Measurements from ENCODE around the gene TMPRSS6. TPM values are rescaled to one million over a fixed set of nuclear protein-coding genes. Genes with fewer than 3 reads are reported as not detected.

The TMPRSS6 gene
- total and polyA plus RNA-seq, 2 of the 13 experiments (the other 11 are each of a cell fraction or from before 2014, with no cell fraction given): 4.2 to 4.8 TPM

DNA sequence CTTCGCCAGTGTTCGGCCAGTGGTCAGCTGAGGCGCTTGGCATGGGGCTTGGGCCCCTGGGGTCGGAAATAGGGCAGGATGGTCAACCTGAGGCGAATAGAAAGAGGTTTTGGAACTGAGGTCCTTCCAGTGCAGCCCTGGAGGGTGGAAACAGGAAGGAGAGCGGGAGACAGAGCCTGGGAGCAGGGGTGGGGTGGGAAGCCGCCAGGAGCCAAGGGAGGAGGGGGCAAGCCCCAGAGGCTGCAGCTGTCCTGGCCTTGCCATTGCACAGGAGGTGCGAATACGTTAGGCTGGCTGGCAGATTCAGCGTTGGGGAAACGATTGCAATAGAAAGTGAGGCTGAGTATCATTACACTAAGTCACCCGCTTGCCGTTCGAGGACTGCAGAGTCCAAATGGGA, 71.8 kb downstream of the TMPRSS6 start:
- H3K27ac ChIP-seq (ENCODE audit: extremely low read length, insufficient read depth, low read length): peak overlapping the region; percentile 11
- ATAC-seq (no peak), DNase-seq (ENCODE audit: low spot score) (no peak), FAIRE-seq (no peak)
- no peaks in the 10 kb centered on the region for H3K79me2 ChIP-seq (ENCODE audit: insufficient read depth, low read length)
- in situ Hi-C loops (cut with HindIII; ENCODE audit: extremely low pct_ligation_motif_present, low pct_unique_long_range_greater_than_20kb): no loop called here
- H3K4me3 ChIP-seq (replicated peaks in 1 of 3; ENCODE audit: insufficient read depth in 1 of 3, low read depth in 2 of 3, low read length in 3 of 3): no peak overlapping the region
- peaks cover 85% of the 10 kb centered on the region for H3K4me1 ChIP-seq (ENCODE audit: insufficient read depth, low read length)
- ChIA-PET CTCF (ENCODE audit: low intra/inter-chr PET ratio, low total read pairs) (no interaction called here), POLR2A (interaction anchor here (13.3 kb wide), 1 partner anchor 19 kb away, joined by 383 read pairs; the partner anchor contains the start of genes MPST and TST)
- H3K9me3 ChIP-seq (ENCODE audit: low read length): no peaks in the 10 kb centered on the region
- H4K20me1 ChIP-seq (ENCODE audit: insufficient read depth, low read length): no peaks in the 10 kb centered on the region
- H3K9ac ChIP-seq (ENCODE audit: insufficient read depth, low read depth, low read length): no peak overlapping the region
- H3K27me3 ChIP-seq (ENCODE audit: control insufficient read depth in 1 of 2, insufficient read depth in 2 of 2, low read length in 2 of 2): no peaks in the 10 kb centered on the region
- 85% methylated on average over 14 of the region's 14 CpGs for WGBS (ENCODE audit: low lambda C conversion rate)
- no peaks in the 10 kb centered on the region for H3K36me3 ChIP-seq (replicated peaks in 1 of 2; ENCODE audit: control insufficient read depth in 1 of 2, insufficient read depth in 2 of 2, low read length in 2 of 2)
- H3K4me2 ChIP-seq (ENCODE audit: low read depth, low read length): no peak overlapping the region
- BruUV-seq (replicated peaks): no TSS peak
- no peak overlapping the region for H2AFZ ChIP-seq (ENCODE audit: low read length)
- intact Hi-C loops (cut with micrococcal nuclease; ENCODE audit: unreplicated experiment): no loop called here
- TF ChIP-seq ZNF614 (CRISPR knock-in tag; IDR thresholded peaks at IDR 0.05; ENCODE audit: borderline replicate concordance): no peak
- no peak for TF ChIP-seq NFE2 (CRISPR knock-in tag; IDR thresholded peaks at IDR 0.05)
- TF ChIP-seq ZNF160 (CRISPR knock-in tag; IDR thresholded peaks at IDR 0.05): no peak
- no peak for TF ChIP-seq ZNF713 (CRISPR knock-in tag; IDR thresholded peaks at IDR 0.05)
- TF ChIP-seq, protein P1, sequence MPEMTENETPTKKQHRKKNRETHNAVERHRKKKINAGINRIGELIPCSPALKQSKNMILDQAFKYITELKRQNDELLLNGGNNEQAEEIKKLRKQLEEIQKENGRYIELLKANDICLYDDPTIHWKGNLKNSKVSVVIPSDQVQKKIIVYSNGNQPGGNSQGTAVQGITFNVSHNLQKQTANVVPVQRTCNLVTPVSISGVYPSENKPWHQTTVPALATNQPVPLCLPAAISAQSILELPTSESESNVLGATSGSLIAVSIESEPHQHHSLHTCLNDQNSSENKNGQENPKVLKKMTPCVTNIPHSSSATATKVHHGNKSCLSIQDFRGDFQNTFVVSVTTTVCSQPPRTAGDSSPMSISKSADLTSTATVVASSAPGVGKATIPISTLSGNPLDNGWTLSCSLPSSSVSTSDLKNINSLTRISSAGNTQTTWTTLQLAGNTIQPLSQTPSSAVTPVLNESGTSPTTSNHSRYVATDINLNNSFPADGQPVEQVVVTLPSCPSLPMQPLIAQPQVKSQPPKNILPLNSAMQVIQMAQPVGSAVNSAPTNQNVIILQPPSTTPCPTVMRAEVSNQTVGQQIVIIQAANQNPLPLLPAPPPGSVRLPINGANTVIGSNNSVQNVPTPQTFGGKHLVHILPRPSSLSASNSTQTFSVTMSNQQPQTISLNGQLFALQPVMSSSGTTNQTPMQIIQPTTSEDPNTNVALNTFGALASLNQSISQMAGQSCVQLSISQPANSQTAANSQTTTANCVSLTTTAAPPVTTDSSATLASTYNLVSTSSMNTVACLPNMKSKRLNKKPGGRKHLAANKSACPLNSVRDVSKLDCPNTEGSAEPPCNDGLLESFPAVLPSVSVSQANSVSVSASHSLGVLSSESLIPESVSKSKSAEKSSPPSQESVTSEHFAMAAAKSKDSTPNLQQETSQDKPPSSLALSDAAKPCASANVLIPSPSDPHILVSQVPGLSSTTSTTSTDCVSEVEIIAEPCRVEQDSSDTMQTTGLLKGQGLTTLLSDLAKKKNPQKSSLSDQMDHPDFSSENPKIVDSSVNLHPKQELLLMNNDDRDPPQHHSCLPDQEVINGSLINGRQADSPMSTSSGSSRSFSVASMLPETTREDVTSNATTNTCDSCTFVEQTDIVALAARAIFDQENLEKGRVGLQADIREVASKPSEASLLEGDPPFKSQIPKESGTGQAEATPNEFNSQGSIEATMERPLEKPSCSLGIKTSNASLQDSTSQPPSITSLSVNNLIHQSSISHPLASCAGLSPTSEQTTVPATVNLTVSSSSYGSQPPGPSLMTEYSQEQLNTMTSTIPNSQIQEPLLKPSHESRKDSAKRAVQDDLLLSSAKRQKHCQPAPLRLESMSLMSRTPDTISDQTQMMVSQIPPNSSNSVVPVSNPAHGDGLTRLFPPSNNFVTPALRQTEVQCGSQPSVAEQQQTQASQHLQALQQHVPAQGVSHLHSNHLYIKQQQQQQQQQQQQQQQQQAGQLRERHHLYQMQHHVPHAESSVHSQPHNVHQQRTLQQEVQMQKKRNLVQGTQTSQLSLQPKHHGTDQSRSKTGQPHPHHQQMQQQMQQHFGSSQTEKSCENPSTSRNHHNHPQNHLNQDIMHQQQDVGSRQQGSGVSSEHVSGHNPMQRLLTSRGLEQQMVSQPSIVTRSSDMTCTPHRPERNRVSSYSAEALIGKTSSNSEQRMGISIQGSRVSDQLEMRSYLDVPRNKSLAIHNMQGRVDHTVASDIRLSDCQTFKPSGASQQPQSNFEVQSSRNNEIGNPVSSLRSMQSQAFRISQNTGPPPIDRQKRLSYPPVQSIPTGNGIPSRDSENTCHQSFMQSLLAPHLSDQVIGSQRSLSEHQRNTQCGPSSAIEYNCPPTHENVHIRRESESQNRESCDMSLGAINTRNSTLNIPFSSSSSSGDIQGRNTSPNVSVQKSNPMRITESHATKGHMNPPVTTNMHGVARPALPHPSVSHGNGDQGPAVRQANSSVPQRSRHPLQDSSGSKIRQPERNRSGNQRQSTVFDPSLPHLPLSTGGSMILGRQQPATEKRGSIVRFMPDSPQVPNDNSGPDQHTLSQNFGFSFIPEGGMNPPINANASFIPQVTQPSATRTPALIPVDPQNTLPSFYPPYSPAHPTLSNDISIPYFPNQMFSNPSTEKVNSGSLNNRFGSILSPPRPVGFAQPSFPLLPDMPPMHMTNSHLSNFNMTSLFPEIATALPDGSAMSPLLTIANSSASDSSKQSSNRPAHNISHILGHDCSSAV (CRISPR knock-in tag; IDR thresholded peaks at IDR 0.05; ENCODE audit: borderline replicate concordance): no peak
- no peak for TF ChIP-seq ETV5 (CRISPR knock-in tag; IDR thresholded peaks at IDR 0.05; ENCODE audit: borderline replicate concordance)
- TF ChIP-seq, protein P2, sequence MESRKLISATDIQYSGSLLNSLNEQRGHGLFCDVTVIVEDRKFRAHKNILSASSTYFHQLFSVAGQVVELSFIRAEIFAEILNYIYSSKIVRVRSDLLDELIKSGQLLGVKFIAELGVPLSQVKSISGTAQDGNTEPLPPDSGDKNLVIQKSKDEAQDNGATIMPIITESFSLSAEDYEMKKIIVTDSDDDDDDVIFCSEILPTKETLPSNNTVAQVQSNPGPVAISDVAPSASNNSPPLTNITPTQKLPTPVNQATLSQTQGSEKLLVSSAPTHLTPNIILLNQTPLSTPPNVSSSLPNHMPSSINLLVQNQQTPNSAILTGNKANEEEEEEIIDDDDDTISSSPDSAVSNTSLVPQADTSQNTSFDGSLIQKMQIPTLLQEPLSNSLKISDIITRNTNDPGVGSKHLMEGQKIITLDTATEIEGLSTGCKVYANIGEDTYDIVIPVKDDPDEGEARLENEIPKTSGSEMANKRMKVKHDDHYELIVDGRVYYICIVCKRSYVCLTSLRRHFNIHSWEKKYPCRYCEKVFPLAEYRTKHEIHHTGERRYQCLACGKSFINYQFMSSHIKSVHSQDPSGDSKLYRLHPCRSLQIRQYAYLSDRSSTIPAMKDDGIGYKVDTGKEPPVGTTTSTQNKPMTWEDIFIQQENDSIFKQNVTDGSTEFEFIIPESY (CRISPR knock-in tag; IDR thresholded peaks at IDR 0.05): peak; percentile 64; the same call in 1 of the 2 replicates
- TF ChIP-seq RARG (CRISPR knock-in tag; IDR thresholded peaks at IDR 0.05; ENCODE audit: low read depth): no peak
- peak; percentile 90 for TF ChIP-seq ZBTB38 (CRISPR knock-in tag; IDR thresholded peaks at IDR 0.05)
- TF ChIP-seq SAP130 (CRISPR knock-in tag; IDR thresholded peaks at IDR 0.05; ENCODE audit: low read depth): no peak
- TF ChIP-seq SUZ12 (IDR thresholded peaks at IDR 0.05; ENCODE audit: low read depth, low read length): no peak
- TF ChIP-seq ZNF530 (CRISPR knock-in tag; IDR thresholded peaks at IDR 0.05; ENCODE audit: low read depth): no peak
- TF ChIP-seq, protein P3, sequence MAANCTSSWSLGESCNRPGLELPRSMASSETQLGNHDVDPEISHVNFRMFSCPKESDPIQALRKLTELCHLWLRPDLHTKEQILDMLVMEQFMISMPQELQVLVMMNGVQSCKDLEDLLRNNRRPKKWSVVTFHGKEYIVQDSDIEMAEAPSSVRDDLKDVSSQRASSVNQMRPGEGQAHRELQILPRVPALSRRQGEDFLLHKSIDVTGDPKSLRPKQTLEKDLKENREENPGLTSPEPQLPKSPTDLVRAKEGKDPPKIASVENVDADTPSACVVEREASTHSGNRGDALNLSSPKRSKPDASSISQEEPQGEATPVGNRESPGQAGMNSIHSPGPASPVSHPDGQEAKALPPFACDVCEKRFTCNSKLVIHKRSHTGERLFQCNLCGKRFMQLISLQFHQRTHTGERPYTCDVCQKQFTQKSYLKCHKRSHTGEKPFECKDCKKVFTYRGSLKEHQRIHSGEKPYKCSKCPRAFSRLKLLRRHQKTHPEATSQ (CRISPR knock-in tag; IDR thresholded peaks at IDR 0.05; ENCODE audit: borderline replicate concordance): no peak
